OCI-LY7 (cell line): ENCODE results near the gene EFCAB5. TPM values are rescaled to one million over a fixed set of nuclear protein-coding genes. Genes with fewer than 3 reads are reported as not detected.

Source experiments
- BruUV-seq: library from RNA; stranded (reverse); fragments of 400-500 nt; replicated peaks from 2 replicates; lab custom pipeline; 2021; lab: Mats Ljungman, UMichigan
- CTCF ChIA-PET: fragments of 300-600 bp; sonication (Branson Sonifier 250); formaldehyde crosslinking; loops from one replicate; lab custom pipeline; 2022; ENCODE audit warnings: antibody characterized with exemption; ENCODE audit not compliant: unreplicated experiment; lab: Charles Lee
- POLR2A ChIA-PET: fragments of 300-600 bp; sonication (Branson Sonifier 250); formaldehyde crosslinking; loops from one replicate; lab custom pipeline; 2022; ENCODE audit warnings: antibody characterized with exemption; lab: Charles Lee
- DNase-seq: peaks from one replicate; pipeline ENCODE4 v3.0.0-alpha.2; 2015; ENCODE audit warnings: low spot score
- H2AFZ ChIP-seq: fragments of 200-600 bp; sonication (generic), shearing (Covaris generic); 2 replicates; pipeline ENCODE4 v1.6.1; 2014; ENCODE audit warnings: mild to moderate bottlenecking, antibody characterized with exemption, low read length, moderate library complexity
- H3K27ac ChIP-seq: fragments of 200-600 bp; sonication (generic); 2 replicates; pipeline ENCODE4 v1.5.1; 2014; ENCODE audit warnings: mixed run types, low read depth, mild to moderate bottlenecking, moderate library complexity, low read length, inconsistent platforms; ENCODE audit not compliant: poor library complexity, severe bottlenecking
- H3K36me3 ChIP-seq: fragments of 200-600 bp; sonication (generic); 2 replicates; pipeline ENCODE4 v1.6.1; 2014; ENCODE audit warnings: mild to moderate bottlenecking, antibody characterized with exemption, low read length, moderate library complexity, mixed read lengths; ENCODE audit not compliant: insufficient read depth
- H3K4me1 ChIP-seq: fragments of 200-600 bp; sonication (generic); 2 replicates; pipeline ENCODE4 v1.5.1; 2014; ENCODE audit warnings: mild to moderate bottlenecking, low read length; ENCODE audit not compliant: insufficient read depth, poor library complexity, severe bottlenecking
- H3K4me2 ChIP-seq: fragments of 200-600 bp; sonication (generic); 2 replicates; pipeline ENCODE4 v1.6.1; 2014; ENCODE audit warnings: mild to moderate bottlenecking, low read length
- H3K4me3 ChIP-seq: fragments of 200-600 bp; sonication (generic); 2 replicates; pipeline ENCODE4 v1.5.1; 2014; ENCODE audit warnings: mild to moderate bottlenecking, low read depth, low read length; ENCODE audit not compliant: poor library complexity, severe bottlenecking
- H3K79me2 ChIP-seq: fragments of 200-600 bp; sonication (generic); 2 replicates; pipeline ENCODE4 v1.6.1; 2016; ENCODE audit warnings: low read depth, mild to moderate bottlenecking, low read length, moderate library complexity, mixed read lengths; ENCODE audit not compliant: insufficient read depth
- H3K9me2 ChIP-seq: fragments of 200-600 bp; sonication (generic); 2 replicates; pipeline ENCODE4 v1.6.1; 2016; ENCODE audit warnings: mild to moderate bottlenecking, low read length, mixed read lengths; ENCODE audit not compliant: insufficient read depth
- H3K9me3 ChIP-seq: fragments of 200-600 bp; sonication (generic); 2 replicates; pipeline ENCODE4 v1.6.1; 2014; ENCODE audit warnings: mild to moderate bottlenecking, mixed run types, low read length, mixed read lengths
- H4K20me1 ChIP-seq: fragments of 200-600 bp; sonication (generic); 2 replicates; pipeline ENCODE4 v1.6.1; 2014; ENCODE audit warnings: mild to moderate bottlenecking, antibody characterized with exemption, low read length, moderate library complexity, mixed read lengths; ENCODE audit not compliant: insufficient read depth
- CTCF ChIP-seq: fragments of 200-600 bp; sonication (generic); conservative IDR thresholded peaks from 2 replicates; pipeline ENCODE4 v1.5.1; 2014; ENCODE audit warnings: mild to moderate bottlenecking, antibody characterized with exemption, low read length, moderate library complexity, mixed read lengths
- EZH2phosphoT487 ChIP-seq: fragments of 200-600 bp; sonication (generic); IDR thresholded peaks from 2 replicates; pipeline ENCODE4 v1.6.1; 2018; ENCODE audit warnings: low read depth, borderline replicate concordance, mild to moderate bottlenecking, mixed run types, antibody characterized with exemption, low read length, moderate library complexity, mixed read lengths
- intact Hi-C: fragments of 100-400 bp; cut with micrococcal nuclease; formaldehyde crosslinking; loops from one replicate; pipeline ENCODE4 v1.10.0; 2022; ENCODE audit not compliant: unreplicated experiment
- total RNA-seq, 2 experiments: library from RNA; depleted of rRNA in 1 of 2; stranded (reverse); fragments of >200 nt in 1 of 2; shearing (Covaris generic) in 1 of 2; gene quantifications; 2 replicates each; pipeline ENCODE4 v1.2.3, GENCODE V29; 2014 to 2022

Gene EFCAB5
- total RNA-seq, 2 experiments from 2014 or later, result 1.9 to 2.2 TPM

GRCh38 chr17:30091121-30091670 is 149.8 kb downstream of the EFCAB5 start:
- no peaks in the 10 kb centered on the region for H3K9me2 ChIP-seq
- no peaks in the 10 kb centered on the region for H4K20me1 ChIP-seq
- no peaks in the 10 kb centered on the region for H3K36me3 ChIP-seq
- no peaks in the 10 kb centered on the region for H3K79me2 ChIP-seq
- peaks cover 6% of the 10 kb centered on the region for H3K4me1 ChIP-seq
- H3K4me3 ChIP-seq, result no peak overlapping the region
- POLR2A ChIA-PET, result no interaction called here
- H3K9me3 ChIP-seq, result no peaks in the 10 kb centered on the region
- H2AFZ ChIP-seq, result no peak overlapping the region
- CTCF ChIA-PET, result no interaction called here
- H3K27ac ChIP-seq, result no peak overlapping the region
- intact Hi-C loops, result loop anchor here (5.0 kb wide), 3 partner anchors 114 to 474 kb away; no protein-coding TSS in a partner anchor
- H3K4me2 ChIP-seq, result no peak overlapping the region
- no TSS peak for BruUV-seq
- no peak for DNase-seq
- TF ChIP-seq EZH2phosphoT487 (no peak), CTCF (no peak)

GRCh38 chr17:30091771-30092170 is 150.3 kb downstream of the EFCAB5 start:
- no peaks in the 10 kb centered on the region for H3K79me2 ChIP-seq
- CTCF ChIA-PET, result no interaction called here
- DNase-seq, result no peak
- peaks cover 6% of the 10 kb centered on the region for H3K4me1 ChIP-seq
- intact Hi-C loops, result loop anchor here (5.0 kb wide), 3 partner anchors 114 to 474 kb away; no protein-coding TSS in a partner anchor
- H3K4me3 ChIP-seq, result no peak overlapping the region
- no TSS peak for BruUV-seq
- H3K36me3 ChIP-seq, result no peaks in the 10 kb centered on the region
- no peaks in the 10 kb centered on the region for H3K9me2 ChIP-seq
- H3K9me3 ChIP-seq, result no peaks in the 10 kb centered on the region
- H4K20me1 ChIP-seq, result no peaks in the 10 kb centered on the region
- no peak overlapping the region for H3K4me2 ChIP-seq
- POLR2A ChIA-PET, result interaction anchor here (0.6 kb wide), 1 partner anchor 47 kb away, joined by 7 read pairs; no protein-coding TSS in a partner anchor
- TF ChIP-seq EZH2phosphoT487, result no peak
- TF ChIP-seq CTCF, result no peak
- H3K27ac ChIP-seq, result no peak overlapping the region
- no peak overlapping the region for H2AFZ ChIP-seq

GRCh38 chr17:30092886-30093285 is 151.5 kb downstream of the EFCAB5 start:
- intact Hi-C loops, result loop anchor here (1.0 to 5.0 kb wide), 4 partner anchors 67 to 476 kb away; no protein-coding TSS in a partner anchor
- Histone ChIP-seq H2AFZ (no peak overlapping the region), H3K9me2 (no peaks in the 10 kb centered on the region), H4K20me1 (no peaks in the 10 kb centered on the region), H3K36me3 (no peaks in the 10 kb centered on the region), H3K9me3 (no peaks in the 10 kb centered on the region), H3K79me2 (no peaks in the 10 kb centered on the region), H3K4me1 (peaks cover 6% of the 10 kb centered on the region), H3K4me2 (no peak overlapping the region), H3K4me3 (no peak overlapping the region), H3K27ac (no peak overlapping the region)
- no peak for TF ChIP-seq CTCF
- no peak for TF ChIP-seq EZH2phosphoT487
- POLR2A ChIA-PET, result interaction anchor here (0.7 to 1.2 kb wide), 2 partner anchors 8 to 129 kb away, joined by 3 read pairs; no protein-coding TSS in a partner anchor
- CTCF ChIA-PET, result interaction anchor here (0.9 kb wide), 1 partner anchor 109 kb away, joined by 3 read pairs; no protein-coding TSS in a partner anchor
- no TSS peak for BruUV-seq
- DNase-seq, result no peak
